DND-41 (cell line): ENCODE data around the gene COL6A3.

Experiments
- ATAC-seq: fragments of 200-7000 bp; cut with Tn5 transposase; 3 replicates; pipeline ENCODE4 v1.9.1; 2021; ENCODE audit warnings: low read depth; ENCODE audit not compliant: insufficient read depth
- DNase-seq: peaks from one replicate; pipeline ENCODE4 v3.0.0-alpha.2; 2020
- H2AFZ ChIP-seq: 2 replicates; pipeline ENCODE4 v1.6.0; 2012; ENCODE audit warnings: low read depth, low read length
- H3K27ac ChIP-seq: 2 replicates; pipeline ENCODE4 v1.5.1; 2012; ENCODE audit warnings: low read length, inconsistent platforms
- H3K27me3 ChIP-seq: fragments of 200-600 bp; sonication (generic); 2 replicates; pipeline ENCODE4 v1.6.0; 2012; ENCODE audit warnings: low read length, mild to moderate bottlenecking, inconsistent platforms; ENCODE audit not compliant: insufficient read depth, poor library complexity
- H3K36me3 ChIP-seq: 2 replicates; pipeline ENCODE4 v1.5.1; 2012; ENCODE audit warnings: low read length, inconsistent platforms; ENCODE audit not compliant: insufficient read depth
- H3K4me1 ChIP-seq: 2 replicates; pipeline ENCODE4 v1.5.1; 2012; ENCODE audit warnings: mild to moderate bottlenecking, low read length; ENCODE audit not compliant: insufficient read depth
- H3K4me2 ChIP-seq: 2 replicates; pipeline ENCODE4 v1.6.0; 2012; ENCODE audit warnings: mild to moderate bottlenecking, moderate library complexity, low read length, inconsistent platforms; ENCODE audit not compliant: insufficient read depth
- H3K4me3 ChIP-seq, 2 experiments: fragments of 200-600 bp in 1 of 2; shearing (Covaris generic) in 1 of 2; 2 replicates each; pipeline ENCODE4 v1.5.1; 2012 to 2016; ENCODE audit warnings: inconsistent platforms in 2 of 2, low read length in 2 of 2, mild to moderate bottlenecking in 2 of 2, low read depth in 1 of 2, moderate library complexity in 1 of 2
- H3K79me2 ChIP-seq: 2 replicates; pipeline ENCODE4 v1.6.0; 2012; ENCODE audit warnings: low read length, inconsistent platforms; ENCODE audit not compliant: insufficient read depth
- H3K9ac ChIP-seq: 2 replicates; pipeline ENCODE4 v1.6.0; 2012; ENCODE audit warnings: low read depth, mild to moderate bottlenecking, inconsistent platforms, low read length, moderate library complexity
- H3K9me3 ChIP-seq: 2 replicates; pipeline ENCODE4 v1.5.1; 2012; ENCODE audit warnings: low read length, moderate library complexity, mild to moderate bottlenecking, inconsistent platforms; ENCODE audit not compliant: insufficient read depth, severe bottlenecking
- H4K20me1 ChIP-seq: 2 replicates; pipeline ENCODE4 v1.6.0; 2012; ENCODE audit warnings: low read length; ENCODE audit not compliant: insufficient read depth
- EZH2 ChIP-seq: IDR thresholded peaks from 3 replicates; pipeline ENCODE4 v1.6.1; 2012; ENCODE audit warnings: borderline replicate concordance, low read depth, mild to moderate bottlenecking, moderate library complexity, low read length, inconsistent platforms; ENCODE audit not compliant: severe bottlenecking
- TF ChIP-seq, protein P1 (sequence below): IDR thresholded peaks from 2 replicates; pipeline ENCODE4 v1.5.1; 2012; ENCODE audit warnings: borderline replicate concordance, low read length, moderate library complexity, mild to moderate bottlenecking; ENCODE audit not compliant: poor library complexity, severe bottlenecking; ENCODE audit errors: extremely low read depth

COL6A3 gene

DNA sequence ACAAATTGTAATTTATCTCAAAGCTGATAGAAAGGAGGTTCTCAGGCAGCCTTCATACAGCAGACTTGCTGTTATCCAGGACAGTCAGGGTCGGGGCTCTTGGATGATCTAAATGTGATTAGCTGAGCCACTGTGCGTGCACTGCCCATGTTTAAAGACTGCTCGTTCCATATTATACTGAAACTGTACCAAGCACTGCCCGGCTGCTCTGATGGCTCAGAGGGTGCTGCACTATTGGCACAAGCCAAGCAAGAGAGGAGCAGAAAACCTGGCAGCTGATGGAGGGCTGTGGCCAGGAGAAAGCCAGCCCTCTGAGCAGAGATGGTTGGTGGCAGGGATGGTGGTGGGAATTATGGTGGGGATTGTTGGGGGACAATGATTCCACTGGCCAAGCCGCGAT, 63.4 kb downstream of the COL6A3 start:
- Histone ChIP-seq H3K27ac (no peak overlapping the region), H3K4me3 (no peak overlapping the region), H3K4me2 (no peak overlapping the region), H3K9ac (no peak overlapping the region), H3K79me2 (no peaks in the 10 kb centered on the region), H3K27me3 (peaks cover 6% of the 10 kb centered on the region), H3K9me3 (no peaks in the 10 kb centered on the region), H3K36me3 (no peaks in the 10 kb centered on the region), H4K20me1 (no peaks in the 10 kb centered on the region), H3K4me1 (no peaks in the 10 kb centered on the region), H2AFZ (no peak overlapping the region)
- no peak for ATAC-seq
- no peak for DNase-seq
- no peak for TF ChIP-seq EZH2
- TF ChIP-seq, protein P1, sequence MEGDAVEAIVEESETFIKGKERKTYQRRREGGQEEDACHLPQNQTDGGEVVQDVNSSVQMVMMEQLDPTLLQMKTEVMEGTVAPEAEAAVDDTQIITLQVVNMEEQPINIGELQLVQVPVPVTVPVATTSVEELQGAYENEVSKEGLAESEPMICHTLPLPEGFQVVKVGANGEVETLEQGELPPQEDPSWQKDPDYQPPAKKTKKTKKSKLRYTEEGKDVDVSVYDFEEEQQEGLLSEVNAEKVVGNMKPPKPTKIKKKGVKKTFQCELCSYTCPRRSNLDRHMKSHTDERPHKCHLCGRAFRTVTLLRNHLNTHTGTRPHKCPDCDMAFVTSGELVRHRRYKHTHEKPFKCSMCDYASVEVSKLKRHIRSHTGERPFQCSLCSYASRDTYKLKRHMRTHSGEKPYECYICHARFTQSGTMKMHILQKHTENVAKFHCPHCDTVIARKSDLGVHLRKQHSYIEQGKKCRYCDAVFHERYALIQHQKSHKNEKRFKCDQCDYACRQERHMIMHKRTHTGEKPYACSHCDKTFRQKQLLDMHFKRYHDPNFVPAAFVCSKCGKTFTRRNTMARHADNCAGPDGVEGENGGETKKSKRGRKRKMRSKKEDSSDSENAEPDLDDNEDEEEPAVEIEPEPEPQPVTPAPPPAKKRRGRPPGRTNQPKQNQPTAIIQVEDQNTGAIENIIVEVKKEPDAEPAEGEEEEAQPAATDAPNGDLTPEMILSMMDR, result no peak

DNA sequence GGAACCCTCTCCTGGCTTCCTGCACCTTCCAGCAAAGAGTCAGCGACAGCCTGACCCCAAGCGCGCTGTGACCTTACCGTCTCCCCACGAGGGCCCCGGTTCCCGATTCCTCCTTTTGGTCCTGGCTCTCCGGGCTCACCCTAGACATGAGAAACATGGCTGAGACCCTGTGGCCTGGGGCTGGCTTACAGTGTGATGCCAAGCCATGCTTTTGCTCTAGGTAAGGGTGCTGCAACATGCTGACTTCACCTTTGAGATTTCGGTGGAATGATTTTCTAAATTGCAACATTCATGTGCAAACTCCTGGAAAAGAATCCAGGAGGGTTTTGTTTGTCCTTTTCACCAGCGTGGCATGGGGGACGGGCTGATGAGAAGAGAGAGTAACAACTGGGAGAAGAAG, 63.9 kb downstream of the COL6A3 start:
- no peak overlapping the region for H3K9ac ChIP-seq
- no peak overlapping the region for H3K27ac ChIP-seq
- no peaks in the 10 kb centered on the region for H3K79me2 ChIP-seq
- TF ChIP-seq, protein P1, result no peak
- TF ChIP-seq EZH2, result no peak
- H3K36me3 ChIP-seq, result no peaks in the 10 kb centered on the region
- H3K4me2 ChIP-seq, result no peak overlapping the region
- no peaks in the 10 kb centered on the region for H3K9me3 ChIP-seq
- ATAC-seq, result no peak
- H2AFZ ChIP-seq, result no peak overlapping the region
- H3K4me1 ChIP-seq, result no peaks in the 10 kb centered on the region
- no peaks in the 10 kb centered on the region for H4K20me1 ChIP-seq
- DNase-seq, result no peak
- peaks cover 6% of the 10 kb centered on the region for H3K27me3 ChIP-seq
- H3K4me3 ChIP-seq, result no peak overlapping the region

DNA sequence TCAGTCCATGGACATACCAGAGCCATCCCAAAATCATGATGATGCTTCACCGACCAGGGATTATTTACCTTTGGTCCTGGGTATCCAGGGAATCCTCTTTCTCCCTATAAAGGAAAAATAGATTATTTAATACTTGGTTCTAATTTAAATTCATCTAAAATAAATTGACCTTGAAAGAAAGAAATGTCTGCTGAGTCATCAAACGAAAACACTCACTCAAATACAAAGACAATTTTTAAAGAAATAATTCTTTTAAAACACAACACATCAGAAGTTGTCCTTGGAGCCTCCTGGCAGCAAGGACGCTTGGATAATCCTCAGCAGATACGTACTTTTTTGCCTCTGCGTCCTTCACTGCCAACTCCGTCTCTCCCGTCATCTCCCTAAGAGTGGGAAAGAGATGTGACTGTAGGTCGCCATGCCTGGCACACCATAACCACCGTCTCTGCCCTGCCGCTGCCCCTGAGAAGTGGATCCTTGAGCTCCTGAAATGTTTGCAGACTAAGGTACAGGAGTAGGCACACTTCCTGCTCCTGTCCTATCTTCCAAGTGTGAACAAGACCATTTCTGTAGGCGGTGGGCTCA, 65.6 kb downstream of the COL6A3 start:
- DNase-seq (no peak), ATAC-seq (no peak)
- Histone ChIP-seq H3K9ac (no peak overlapping the region), H3K4me3 (no peak overlapping the region), H4K20me1 (no peaks in the 10 kb centered on the region), H3K27ac (no peak overlapping the region), H3K9me3 (no peaks in the 10 kb centered on the region), H3K79me2 (no peaks in the 10 kb centered on the region), H3K4me1 (no peaks in the 10 kb centered on the region), H3K4me2 (no peak overlapping the region), H3K27me3 (peaks cover 13% of the 10 kb centered on the region), H2AFZ (no peak overlapping the region), H3K36me3 (no peaks in the 10 kb centered on the region)
- no peak for TF ChIP-seq EZH2
- TF ChIP-seq, protein P1, result no peak
